ENCODE measurements around the gene ADAMTSL1. TPM values are rescaled to one million over a fixed set of nuclear protein-coding genes. Genes with fewer than 3 reads are reported as not detected.

ADAMTSL1 gene
- polyA plus RNA-seq, 2 of the 4 experiments (the other 2 are of a cell fraction): 0.03 TPM; not detected in 1

- DNase-seq (ENCODE audit: low read depth in 1 of 2, low spot score in 1 of 2) (no peak), FAIRE-seq (no peak), ATAC-seq (no peak)
- Histone ChIP-seq H3K4me1 (no peaks in the 10 kb centered on the region), H3K4me2 (no peak overlapping the region), H3K4me3 (no peak overlapping the region), H3K27ac (no peak overlapping the region), H3K9me3 (no peaks in the 10 kb centered on the region)
- 22% methylated on average over 5 of the region's 5 CpGs for WGBS (ENCODE audit: missing lambda C conversion rate)
- TF ChIP-seq KDM5A (IDR thresholded peaks at IDR 0.05) (no peak), MAZ (IDR thresholded peaks at IDR 0.05; ENCODE audit: borderline replicate concordance, low read depth, low read length) (no peak), MYC (IDR thresholded peaks at IDR 0.05; ENCODE audit: borderline replicate concordance, low read length) (no peak), RARB (CRISPR knock-in tag; IDR thresholded peaks at IDR 0.05) (no peak), EHF (CRISPR knock-in tag; IDR thresholded peaks at IDR 0.05) (no peak), POLR2AphosphoS2 (conservative IDR thresholded peaks at IDR 0.05; ENCODE audit: low read length) (no peak), ZC3H11A (IDR thresholded peaks at IDR 0.05) (no peak), USF2 (IDR thresholded peaks at IDR 0.05) (no peak), FOSL2 (IDR thresholded peaks at IDR 0.05) (no peak), FOSL2 (CRISPR knock-in tag; IDR thresholded peaks at IDR 0.05) (no peak), CBX8 (IDR thresholded peaks at IDR 0.05) (no peak), PBX3 (IDR thresholded peaks at IDR 0.05) (no peak), FOSB (CRISPR knock-in tag; IDR thresholded peaks at IDR 0.05) (no peak), EHMT2 (IDR thresholded peaks at IDR 0.05; ENCODE audit: low read depth) (no peak), CBX2 (IDR thresholded peaks at IDR 0.05; ENCODE audit: borderline replicate concordance, low read depth) (no peak), RFX5 (IDR thresholded peaks at IDR 0.05) (no peak), HMGXB4 (CRISPR knock-in tag; IDR thresholded peaks at IDR 0.05; ENCODE audit: borderline replicate concordance) (no peak), HOXA7 (CRISPR knock-in tag; IDR thresholded peaks at IDR 0.05) (no peak), BCL3 (IDR thresholded peaks at IDR 0.05) (no peak)
- ChIA-PET POLR2A (no interaction called here), CTCF (no interaction called here)
Measured at GRCh38 chr9:18501949-18502348, 28.0 kb downstream of the ADAMTSL1 start.

GRCh38 chr9:18502546-18502945, 28.6 kb downstream of the ADAMTSL1 start:
- H3K9me3 ChIP-seq: no peaks in the 10 kb centered on the region
- no peaks in the 10 kb centered on the region for H3K4me1 ChIP-seq
- FAIRE-seq (no peak), ATAC-seq (no peak), DNase-seq (ENCODE audit: low read depth in 1 of 2, low spot score in 1 of 2) (no peak)
- WGBS (ENCODE audit: missing lambda C conversion rate): 3% methylated on average over 3 of the region's 3 CpGs
- CTCF ChIA-PET: interaction anchor here (0.6 kb wide), 1 partner anchor 247 kb away, joined by 3 read pairs; no protein-coding TSS in a partner anchor
- H3K4me3 ChIP-seq: no peak overlapping the region
- no peak overlapping the region for H3K4me2 ChIP-seq
- POLR2A ChIA-PET: no interaction called here
- no peak for TF ChIP-seq HEYL (CRISPR knock-in tag; IDR thresholded peaks at IDR 0.05)
- TF ChIP-seq E2F6 (IDR thresholded peaks at IDR 0.05; ENCODE audit: borderline replicate concordance, low read depth): no peak
- TF ChIP-seq CHD2 (IDR thresholded peaks at IDR 0.05; ENCODE audit: low read length, partially characterized antibody): no peak
- no peak for TF ChIP-seq SREBF2 (IDR thresholded peaks at IDR 0.05)
- TF ChIP-seq PHF8 (IDR thresholded peaks at IDR 0.05; ENCODE audit: borderline replicate concordance, low read depth): no peak
- TF ChIP-seq REST (IDR thresholded peaks at IDR 0.05): no peak
- H3K27ac ChIP-seq: no peak overlapping the region
